T-helper 2 cell treated with Interferon-gamma antibody and Interleukin-4, amounts not matched to agents 5 μg/mL and 100 μg/mL, for 36 hours (primary cell): ENCODE data around the gene VPS37B.

ENCODE experiments used
- DNase-seq: peaks from one replicate; pipeline ENCODE4 v3.0.0; 2021; ENCODE audit warnings: low spot score
- H3K27ac Mint-ChIP-seq: one replicate; pipeline ENCODE4 v1.8.0; 2021; ENCODE audit warnings: mild to moderate bottlenecking, mixed read lengths
- H3K27me3 Mint-ChIP-seq: one replicate; pipeline ENCODE4 v1.8.0; 2021; ENCODE audit warnings: low read depth, mixed read lengths
- H3K36me3 Mint-ChIP-seq: one replicate; pipeline ENCODE4 v1.8.0; 2021; ENCODE audit warnings: low read depth, mixed read lengths
- H3K4me1 Mint-ChIP-seq: one replicate; pipeline ENCODE4 v1.8.0; 2021; ENCODE audit warnings: low read depth, mixed read lengths
- H3K4me3 Mint-ChIP-seq: one replicate; pipeline ENCODE4 v1.8.0; 2022; ENCODE audit warnings: mild to moderate bottlenecking, moderate library complexity, mixed read lengths
- H3K9me3 Mint-ChIP-seq: one replicate; pipeline ENCODE4 v1.8.0; 2021; ENCODE audit warnings: mixed read lengths

The VPS37B gene

DNA sequence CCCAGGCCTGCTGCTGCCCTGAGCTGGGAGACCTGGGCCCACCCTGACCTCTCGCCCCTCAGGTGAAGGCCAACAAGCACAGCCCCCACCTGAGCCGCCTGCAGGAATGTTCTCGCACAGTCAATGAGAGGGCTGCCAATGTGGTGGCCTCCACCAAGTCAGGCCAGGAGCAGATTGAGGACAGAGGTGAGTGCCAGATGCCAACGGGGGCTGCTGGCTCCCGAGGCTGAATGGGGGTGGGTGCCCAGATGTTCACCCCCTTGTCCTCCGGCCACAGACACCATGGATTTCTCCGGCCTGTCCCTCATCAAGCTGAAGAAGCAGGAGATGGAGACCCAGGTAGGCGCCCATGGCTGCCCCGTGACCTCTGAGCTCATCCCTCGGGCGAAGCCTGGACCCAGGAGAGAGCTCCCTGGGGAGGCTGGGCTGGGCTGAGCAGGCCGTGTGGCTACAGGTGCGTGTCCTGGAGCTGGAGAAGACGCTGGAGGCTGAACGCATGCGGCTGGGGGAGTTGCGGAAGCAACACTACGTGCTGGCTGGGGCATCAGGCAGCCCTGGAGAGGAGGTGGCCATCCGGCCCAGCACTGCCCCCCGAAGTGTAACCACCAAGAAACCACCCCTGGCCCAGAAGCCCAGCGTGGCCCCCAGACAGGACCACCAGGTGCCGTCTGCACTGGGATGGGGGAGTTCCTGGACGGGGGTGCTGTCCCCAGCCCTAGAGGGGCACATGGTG is 34.9 kb downstream of the VPS37B start:
- Mint-ChIP-seq H3K27ac (no peak overlapping the region), H3K27me3 (no peaks in the 10 kb centered on the region), H3K4me3 (no peak overlapping the region), H3K4me1 (no peaks in the 10 kb centered on the region), H3K9me3 (no peaks in the 10 kb centered on the region), H3K36me3 (peaks cover 2% of the 10 kb centered on the region)
- no peak for DNase-seq

DNA sequence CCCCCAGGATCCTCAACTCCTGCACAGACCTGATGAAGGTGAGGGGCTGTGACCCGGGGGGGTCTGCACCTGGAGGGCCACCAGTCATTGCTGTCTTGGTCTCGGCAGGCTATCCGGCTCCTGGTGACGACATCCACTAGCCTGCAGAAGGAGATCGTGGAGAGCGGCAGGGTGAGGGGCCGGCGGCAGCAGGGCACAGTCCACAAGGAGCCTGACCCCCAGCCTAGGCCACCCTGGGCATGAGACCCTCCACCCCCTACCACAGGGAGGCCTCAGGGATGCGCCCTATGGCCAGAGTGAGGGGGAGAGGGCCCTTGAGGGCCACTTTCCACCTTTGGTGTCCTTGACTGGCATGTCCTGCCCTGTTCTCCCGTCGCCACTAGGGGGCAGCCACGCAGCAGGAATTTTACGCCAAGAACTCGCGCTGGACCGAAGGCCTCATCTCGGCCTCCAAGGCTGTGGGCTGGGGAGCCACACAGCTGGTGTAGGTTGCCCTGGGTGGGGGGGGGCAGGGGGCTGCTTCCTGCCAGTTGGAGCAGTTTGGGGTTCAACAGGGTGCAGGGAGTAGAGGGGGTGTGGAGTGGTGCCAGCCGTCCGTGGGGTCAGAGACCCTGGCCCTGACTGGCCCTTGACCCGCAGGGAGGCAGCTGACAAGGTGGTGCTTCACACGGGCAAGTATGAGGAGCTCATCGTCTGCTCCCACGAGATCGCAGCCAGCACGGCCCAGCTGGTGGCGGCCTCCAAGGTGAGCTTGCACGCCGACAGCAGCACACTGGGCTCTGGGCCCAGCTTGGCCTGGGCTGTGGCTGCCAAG is 35.7 kb downstream of the VPS37B start:
- no peak overlapping the region for H3K27ac Mint-ChIP-seq
- H3K4me1 Mint-ChIP-seq = no peaks in the 10 kb centered on the region
- peak; percentile 58 for DNase-seq
- peaks cover 2% of the 10 kb centered on the region for H3K36me3 Mint-ChIP-seq
- H3K27me3 Mint-ChIP-seq = no peaks in the 10 kb centered on the region
- H3K4me3 Mint-ChIP-seq = no peak overlapping the region
- no peaks in the 10 kb centered on the region for H3K9me3 Mint-ChIP-seq

GRCh38 chr12:122859303-122860039 is 36.5 kb downstream of the VPS37B start:
- Mint-ChIP-seq H3K27me3 (no peaks in the 10 kb centered on the region), H3K4me1 (no peaks in the 10 kb centered on the region), H3K9me3 (no peaks in the 10 kb centered on the region), H3K4me3 (no peak overlapping the region), H3K36me3 (peaks cover 2% of the 10 kb centered on the region), H3K27ac (no peak overlapping the region)
- DNase-seq = no peak

- no peak for DNase-seq
- no peaks in the 10 kb centered on the region for H3K27me3 Mint-ChIP-seq
- H3K27ac Mint-ChIP-seq = no peak overlapping the region
- no peak overlapping the region for H3K4me3 Mint-ChIP-seq
- no peaks in the 10 kb centered on the region for H3K36me3 Mint-ChIP-seq
- H3K9me3 Mint-ChIP-seq = no peaks in the 10 kb centered on the region
- H3K4me1 Mint-ChIP-seq = no peaks in the 10 kb centered on the region
Observed at GRCh38 chr12:122858591-122859302, 37.2 kb downstream of the VPS37B start.

- Mint-ChIP-seq H3K4me1 (no peaks in the 10 kb centered on the region), H3K9me3 (no peaks in the 10 kb centered on the region), H3K36me3 (no peaks in the 10 kb centered on the region), H3K27me3 (no peaks in the 10 kb centered on the region), H3K4me3 (no peak overlapping the region), H3K27ac (no peak overlapping the region)
- no peak for DNase-seq
Observed at GRCh38 chr12:122858171-122858570, 37.8 kb downstream of the VPS37B start.

- no peaks in the 10 kb centered on the region for H3K27me3 Mint-ChIP-seq
- H3K27ac Mint-ChIP-seq = no peak overlapping the region
- no peaks in the 10 kb centered on the region for H3K36me3 Mint-ChIP-seq
- no peak overlapping the region for H3K4me3 Mint-ChIP-seq
- H3K9me3 Mint-ChIP-seq = no peaks in the 10 kb centered on the region
- no peaks in the 10 kb centered on the region for H3K4me1 Mint-ChIP-seq
- DNase-seq = no peak
Observed at GRCh38 chr12:122856999-122857671, 38.8 kb downstream of the VPS37B start.

DNA sequence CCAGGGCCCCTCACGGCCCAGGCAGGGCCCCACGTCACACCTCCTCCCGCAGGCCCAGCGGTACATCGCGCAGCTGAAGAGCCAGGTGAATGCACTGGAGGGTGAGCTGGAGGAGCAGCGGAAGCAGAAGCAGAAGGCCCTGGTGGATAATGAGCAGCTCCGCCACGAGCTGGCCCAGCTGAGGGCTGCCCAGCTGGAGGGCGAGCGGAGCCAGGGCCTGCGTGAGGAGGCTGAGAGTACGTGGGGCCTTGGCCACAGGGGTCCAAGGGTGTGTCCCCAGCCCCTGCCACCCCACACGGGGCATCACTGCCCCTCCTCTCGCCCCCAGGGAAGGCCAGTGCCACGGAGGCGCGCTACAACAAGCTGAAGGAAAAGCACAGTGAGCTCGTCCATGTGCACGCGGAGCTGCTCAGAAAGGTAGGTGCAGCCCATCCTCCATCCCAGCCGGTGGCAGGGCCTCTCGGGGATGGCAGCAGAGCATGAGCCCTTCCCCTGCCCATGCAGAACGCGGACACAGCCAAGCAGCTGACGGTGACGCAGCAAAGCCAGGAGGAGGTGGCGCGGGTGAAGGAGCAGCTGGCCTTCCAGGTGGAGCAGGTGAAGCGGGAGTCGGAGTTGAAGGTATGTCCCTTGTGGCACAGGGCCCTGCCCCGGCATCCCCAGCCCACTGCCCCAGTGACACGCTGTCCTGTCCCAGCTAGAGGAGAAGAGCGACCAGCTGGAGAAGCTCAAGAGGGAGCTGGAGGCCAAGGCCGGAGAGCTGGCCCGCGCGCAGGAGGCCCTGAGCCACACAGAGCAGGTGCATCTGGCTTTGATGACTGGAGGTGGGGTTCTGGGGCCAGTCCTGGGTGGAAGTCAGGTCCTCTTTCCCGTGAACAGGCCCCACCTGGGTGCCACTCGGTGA is 39.7 kb downstream of the VPS37B start:
- no peak overlapping the region for H3K27ac Mint-ChIP-seq
- H3K4me3 Mint-ChIP-seq = no peak overlapping the region
- no peak for DNase-seq
- no peaks in the 10 kb centered on the region for H3K4me1 Mint-ChIP-seq
- no peaks in the 10 kb centered on the region for H3K9me3 Mint-ChIP-seq
- no peaks in the 10 kb centered on the region for H3K27me3 Mint-ChIP-seq
- H3K36me3 Mint-ChIP-seq = no peaks in the 10 kb centered on the region

DNA sequence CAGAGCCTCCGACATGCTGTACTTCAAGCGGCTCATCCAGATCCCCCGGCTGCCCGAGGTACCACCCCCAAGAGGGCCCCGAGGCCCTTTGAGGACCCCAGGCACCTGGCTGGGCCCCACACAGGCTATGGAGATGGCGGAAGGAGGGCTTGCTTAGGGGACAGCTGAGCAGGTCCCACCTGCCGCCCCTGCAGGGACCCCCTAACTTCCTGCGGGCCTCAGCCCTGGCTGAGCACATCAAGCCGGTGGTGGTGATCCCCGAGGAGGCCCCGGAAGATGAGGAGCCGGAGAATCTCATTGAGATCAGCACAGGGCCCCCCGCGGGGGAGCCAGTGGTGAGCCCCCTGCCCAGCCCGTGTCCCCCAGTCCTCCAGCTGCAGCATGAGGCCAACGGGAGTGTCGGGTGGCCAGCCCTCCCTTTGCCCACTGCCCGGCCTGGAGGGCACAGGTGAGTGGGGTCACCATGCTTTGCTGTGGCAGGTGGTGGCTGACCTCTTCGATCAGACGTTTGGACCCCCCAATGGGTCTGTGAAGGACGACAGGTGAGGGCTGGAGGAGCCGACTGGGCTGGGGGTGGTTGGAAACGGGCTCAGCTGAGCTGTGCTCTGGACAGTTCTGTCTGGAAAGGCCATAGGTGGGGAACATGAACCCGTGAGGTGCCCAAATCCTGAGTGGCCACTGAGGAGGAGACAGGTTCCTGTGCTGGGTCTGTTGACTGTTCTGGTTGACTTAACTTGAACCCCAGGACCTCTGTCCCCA is 40.7 kb downstream of the VPS37B start:
- DNase-seq = no peak
- H3K27ac Mint-ChIP-seq = no peak overlapping the region
- no peaks in the 10 kb centered on the region for H3K9me3 Mint-ChIP-seq
- no peak overlapping the region for H3K4me3 Mint-ChIP-seq
- H3K36me3 Mint-ChIP-seq = no peaks in the 10 kb centered on the region
- H3K4me1 Mint-ChIP-seq = no peaks in the 10 kb centered on the region
- H3K27me3 Mint-ChIP-seq = no peaks in the 10 kb centered on the region

DNA sequence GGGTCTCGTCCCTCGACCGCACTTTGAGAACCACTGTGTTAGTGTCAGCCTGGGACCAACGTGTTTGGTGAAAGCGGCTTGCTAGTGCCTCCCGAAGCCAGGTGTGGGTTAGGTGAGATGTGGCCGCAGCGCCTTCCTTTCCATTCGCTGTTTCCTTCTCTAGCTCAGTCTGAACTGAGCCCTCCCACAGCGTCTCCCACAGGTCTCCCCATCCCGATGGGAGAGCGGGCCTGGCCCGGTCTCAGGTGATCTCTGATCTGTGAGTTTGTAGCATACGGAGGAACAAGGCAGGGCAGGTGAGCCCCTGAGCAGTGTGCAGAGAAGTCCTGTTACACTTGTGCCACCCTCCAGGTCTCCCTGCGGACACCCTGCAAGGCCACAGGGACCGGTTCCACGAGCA is 41.4 kb downstream of the VPS37B start:
- H3K4me1 Mint-ChIP-seq = no peaks in the 10 kb centered on the region
- no peaks in the 10 kb centered on the region for H3K9me3 Mint-ChIP-seq
- H3K27ac Mint-ChIP-seq = no peak overlapping the region
- no peaks in the 10 kb centered on the region for H3K27me3 Mint-ChIP-seq
- peaks cover 2% of the 10 kb centered on the region for H3K36me3 Mint-ChIP-seq
- no peak for DNase-seq
- H3K4me3 Mint-ChIP-seq = no peak overlapping the region

GRCh38 chr12:122853582-122854245 is 42.2 kb downstream of the VPS37B start:
- H3K4me1 Mint-ChIP-seq = no peaks in the 10 kb centered on the region
- H3K27ac Mint-ChIP-seq = no peak overlapping the region
- no peak overlapping the region for H3K4me3 Mint-ChIP-seq

GRCh38 chr12:122852336-122853275 is 43.3 kb downstream of the VPS37B start:
- Mint-ChIP-seq H3K27me3 (no peaks in the 10 kb centered on the region), H3K27ac (no peak overlapping the region), H3K36me3 (peaks cover 3% of the 10 kb centered on the region), H3K4me1 (no peaks in the 10 kb centered on the region), H3K4me3 (no peak overlapping the region), H3K9me3 (no peaks in the 10 kb centered on the region)
- no peak for DNase-seq

More at GRCh38 chr12:122853582-122854245, 42.2 kb downstream of the VPS37B start:
- no peak for DNase-seq
- no peaks in the 10 kb centered on the region for H3K9me3 Mint-ChIP-seq
- peaks cover 3% of the 10 kb centered on the region for H3K36me3 Mint-ChIP-seq
- no peaks in the 10 kb centered on the region for H3K27me3 Mint-ChIP-seq
